NCI-H1105 treated with DMSO at 0.1 percent for 48 hours (cell line): ENCODE measurements around the gene PLEKHA8.
A peak's percentile ranks its signal among the peaks of the same experiment; 100 is the strongest.

Experiments used
- DNase-seq: peaks from one replicate; lab custom pipeline; 2025; lab: John Stamatoyannopoulos, UW

Gene PLEKHA8

GRCh38 chr7:30026229-30027064, 1.8 kb upstream of the PLEKHA8 start, which contains the start of gene FKBP14:
Gene FKBP14, minus strand, starts transcription at chr7:30026702. Its CDS starts 194 bp downstream, at chr7:30026508.
- peak; percentile 98 for DNase-seq

GRCh38 chr7:30027065-30027456, 1.2 kb upstream of the PLEKHA8 start:
- DNase-seq = no peak

GRCh38 chr7:30027740-30028215, 434 bp upstream of the PLEKHA8 start:
- no peak for DNase-seq

GRCh38 chr7:30028749-30029635, 780 bp downstream of the PLEKHA8 start:
- DNase-seq = no peak

- DNase-seq = peak; percentile 20
Measured at GRCh38 chr7:30029696-30030095, 1.5 kb downstream of the PLEKHA8 start.

- no peak for DNase-seq
Measured at GRCh38 chr7:30032310-30033125, 4.3 kb downstream of the PLEKHA8 start.

- DNase-seq = no peak
Measured at GRCh38 chr7:30034501-30034900, 6.3 kb downstream of the PLEKHA8 start.

- DNase-seq = no peak
Measured at GRCh38 chr7:30036220-30036619, 8.0 kb downstream of the PLEKHA8 start.

GRCh38 chr7:30038196-30038980, 10.2 kb downstream of the PLEKHA8 start:
- DNase-seq = no peak

- DNase-seq = no peak
Measured at GRCh38 chr7:30040938-30041337, 12.7 kb downstream of the PLEKHA8 start.

GRCh38 chr7:30041526-30042269, 13.5 kb downstream of the PLEKHA8 start:
- DNase-seq = no peak

- no peak for DNase-seq
Measured at GRCh38 chr7:30046127-30046770, 18.0 kb downstream of the PLEKHA8 start.

GRCh38 chr7:30047124-30047523, 18.9 kb downstream of the PLEKHA8 start:
- peak; percentile 22 for DNase-seq

- DNase-seq = no peak
Measured at GRCh38 chr7:30048582-30048981, 20.4 kb downstream of the PLEKHA8 start.

GRCh38 chr7:30049173-30049572, 21.0 kb downstream of the PLEKHA8 start:
- DNase-seq = no peak

GRCh38 chr7:30053068-30053467, 24.9 kb downstream of the PLEKHA8 start:
- DNase-seq = no peak

- no peak for DNase-seq
Measured at GRCh38 chr7:30057741-30058140, 29.5 kb downstream of the PLEKHA8 start.

GRCh38 chr7:30061786-30062185, 33.6 kb downstream of the PLEKHA8 start:
- DNase-seq = peak; percentile 30

- DNase-seq = peak; percentile 60
Measured at GRCh38 chr7:30062587-30062986, 34.4 kb downstream of the PLEKHA8 start.

GRCh38 chr7:30065746-30066145, 37.5 kb downstream of the PLEKHA8 start:
- DNase-seq = no peak
